SU-DHL-6 (cell line): ENCODE data around the gene TMEM33.

ENCODE experiments used
- CTCF ChIP-seq: fragments of 200-600 bp; sonication (generic); IDR thresholded peaks from one replicate; pipeline ENCODE4 v1.5.1; 2017; ENCODE audit warnings: antibody characterized with exemption, mild to moderate bottlenecking, low read length, moderate library complexity; ENCODE audit not compliant: insufficient read depth, poor library complexity, severe bottlenecking
- EZH2phosphoT487 ChIP-seq: fragments of 200-600 bp; sonication (generic), shearing (Covaris generic); conservative IDR thresholded peaks from 2 replicates; pipeline ENCODE4 v1.6.1; 2018; ENCODE audit warnings: mild to moderate bottlenecking, antibody characterized with exemption, low read length, moderate library complexity, mixed read lengths

- TF ChIP-seq CTCF (no peak), EZH2phosphoT487 (no peak)
These were observed 62.8 kb downstream of the TMEM33 start for GRCh38 chr4:41998019-41998418.
